ENCODE measurements around the gene CRB2. TPM values are rescaled to one million over a fixed set of nuclear protein-coding genes. Genes with fewer than 3 reads are reported as not detected.

Gene CRB2
- total and polyA plus RNA-seq, 11 donors: 0.05 to 10.1 (median 0.10) TPM; not detected in 8

DNA sequence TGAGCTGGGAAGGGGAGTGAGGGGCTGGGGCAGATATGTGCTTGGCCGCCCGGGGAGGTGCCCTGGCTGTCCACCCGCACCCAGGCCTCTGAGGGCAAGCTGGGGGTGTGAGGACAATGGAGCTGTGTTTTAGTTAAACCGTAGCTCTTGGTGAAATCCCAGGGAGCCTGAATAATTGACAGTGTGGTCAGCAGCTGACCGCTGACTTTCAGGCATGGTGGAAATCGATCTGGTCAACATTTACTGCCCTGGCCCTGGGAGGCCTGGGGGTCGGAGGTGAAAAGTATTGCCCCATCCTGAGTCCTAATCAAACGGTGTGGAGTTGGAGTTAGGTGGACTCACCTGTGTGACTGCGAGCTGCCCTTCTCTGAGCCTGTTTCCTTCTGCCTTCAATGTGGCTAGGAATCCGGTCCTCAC lies 31.2 kb upstream of the CRB2 start:
- TF ChIP-seq CTCF (IDR thresholded peaks at IDR 0.05) (no peak), POLR2A (IDR thresholded peaks at IDR 0.05) (no peak)
- Histone ChIP-seq H3K36me3 (no peaks in the 10 kb centered on the region), H3K9me3 (no peaks in the 10 kb centered on the region), H3K4me3 (no peak overlapping the region), H3K27me3 (no peaks in the 10 kb centered on the region), H3K4me1 (peaks cover 0 to 20% (median 6%) of the 10 kb centered on the region in 12 donors), H3K27ac (no peak overlapping the region)
- ATAC-seq (no peak), DNase-seq (no peak)
- 61 to 89% (median 75%) methylated on average over 9 to 10 of the region's 10 CpGs for WGBS, 4 donors
- intact Hi-C loops (cut with DNase I): no loop called here

- Histone ChIP-seq H3K27me3 (no peaks in the 10 kb centered on the region), H3K9me3 (no peaks in the 10 kb centered on the region), H3K4me3 (peak overlapping the region in 1 of 12 donors; percentile 4), H3K27ac (no peak overlapping the region), H3K4me1 (peaks cover 0 to 20% (median 6%) of the 10 kb centered on the region in 12 donors), H3K36me3 (no peaks in the 10 kb centered on the region)
- WGBS, 4 donors: 66 to 87% (median 76%) methylated on average over 6 of the region's 6 CpGs
- no peak for TF ChIP-seq CTCF (IDR thresholded peaks at IDR 0.05)
- no peak for TF ChIP-seq POLR2A (IDR thresholded peaks at IDR 0.05)
- intact Hi-C loops (cut with DNase I): no loop called here
- DNase-seq (no peak), ATAC-seq (no peak)
These were observed 29.8 kb upstream of the CRB2 start for GRCh38 chr9:123326187-123326586.

GRCh38 chr9:123326662-123327093 lies 29.3 kb upstream of the CRB2 start:
- DNase-seq (no peak), ATAC-seq (no peak)
- no peaks in the 10 kb centered on the region for H3K9me3 ChIP-seq

GRCh38 chr9:123327697-123328100 lies 28.3 kb upstream of the CRB2 start:
- Histone ChIP-seq H3K36me3 (no peaks in the 10 kb centered on the region), H3K27ac (no peak overlapping the region), H3K27me3 (no peaks in the 10 kb centered on the region), H3K4me1 (peaks cover 0 to 9% (median 3%) of the 10 kb centered on the region in 12 donors), H3K4me3 (no peak overlapping the region), H3K9me3 (no peaks in the 10 kb centered on the region)
- no peak for DNase-seq
- TF ChIP-seq POLR2A (IDR thresholded peaks at IDR 0.05): no peak
- no peak for TF ChIP-seq CTCF (IDR thresholded peaks at IDR 0.05)
- intact Hi-C loops (cut with DNase I): no loop called here
- no peak for ATAC-seq
- WGBS, 4 donors: 89 to 94% (median 92%) methylated on average over 8 of the region's 8 CpGs

More at GRCh38 chr9:123326662-123327093, 29.3 kb upstream of the CRB2 start:
- peak overlapping the region in 1 of 12 donors; percentile 4 for H3K4me3 ChIP-seq
- 72 to 84% (median 78%) methylated on average over 5 of the region's 5 CpGs for WGBS, 4 donors
- H3K27ac ChIP-seq: no peak overlapping the region
- H3K27me3 ChIP-seq: no peaks in the 10 kb centered on the region
- H3K36me3 ChIP-seq: no peaks in the 10 kb centered on the region
- intact Hi-C loops (cut with DNase I): no loop called here
- peaks cover 0 to 18% (median 6%) of the 10 kb centered on the region in 12 donors for H3K4me1 ChIP-seq
- TF ChIP-seq POLR2A (IDR thresholded peaks at IDR 0.05) (no peak), CTCF (IDR thresholded peaks at IDR 0.05) (no peak)

All from heart left ventricle (tissue), 16 donors.